ENCODE measurements around the gene TSSK3.
"Not testable (repeated sequence)": the region's sequence is repeated elsewhere in the genome, so short reads cannot be mapped to it uniquely, and the experiment has no call there.

Gene TSSK3

DNA sequence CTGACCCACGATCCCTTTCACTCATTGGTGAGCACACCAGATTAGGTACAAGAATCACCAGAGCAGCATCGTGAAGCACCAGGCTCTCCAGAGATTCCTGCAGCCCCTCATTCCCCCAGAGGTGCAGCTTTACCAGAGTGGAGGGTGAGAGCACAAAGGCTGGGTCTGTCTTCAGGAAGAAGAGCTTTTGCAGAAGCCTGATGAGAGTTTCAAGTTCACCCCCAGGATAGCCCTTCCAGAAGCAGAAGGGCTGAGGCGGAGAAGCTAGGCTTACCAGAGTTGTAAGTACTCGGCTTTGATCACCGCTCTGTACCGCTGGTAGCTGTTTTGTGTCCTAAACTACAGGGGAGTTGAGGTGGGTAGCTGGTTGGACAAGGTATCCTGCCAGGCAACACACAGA lies 3.1 kb downstream of the TSSK3 start:
- no peak for DNase-seq

- DNase-seq: no peak
Measured at GRCh38 chr1:32367912-32368635, 5.7 kb downstream of the TSSK3 start.

- DNase-seq: no peak
Measured at GRCh38 chr1:32372149-32372756, 9.9 kb downstream of the TSSK3 start.

DNA sequence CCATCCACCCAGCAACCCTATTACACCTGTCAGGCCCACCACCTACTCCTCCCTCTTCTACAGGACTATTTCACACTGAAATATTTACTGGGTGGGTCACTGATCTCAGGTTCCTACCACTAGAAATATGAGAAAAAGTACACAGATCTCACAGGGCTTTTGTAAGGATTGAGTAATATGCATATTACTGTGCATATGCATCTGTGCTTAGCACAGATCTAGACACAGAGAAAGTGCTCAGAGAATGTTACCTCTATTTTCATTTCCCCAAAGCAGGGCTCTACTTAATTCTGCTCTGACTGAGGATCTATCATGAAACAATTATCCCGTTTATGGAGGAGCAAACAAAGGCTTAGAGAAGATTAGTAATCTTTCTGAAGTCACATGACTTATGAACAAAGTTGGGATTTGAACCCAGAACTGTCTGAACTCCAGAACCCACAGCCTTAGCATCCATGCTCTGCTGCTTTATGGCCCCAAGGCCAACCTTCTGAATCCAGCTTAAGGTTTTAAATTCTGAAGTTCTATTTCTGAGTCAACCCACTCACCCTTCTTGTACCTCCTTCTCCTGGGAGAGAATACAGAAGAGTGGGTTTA lies 11.8 kb downstream of the TSSK3 start:
- DNase-seq: no peak

GRCh38 chr1:32376199-32376598 lies 13.9 kb downstream of the TSSK3 start:
- DNase-seq: no peak

DNA sequence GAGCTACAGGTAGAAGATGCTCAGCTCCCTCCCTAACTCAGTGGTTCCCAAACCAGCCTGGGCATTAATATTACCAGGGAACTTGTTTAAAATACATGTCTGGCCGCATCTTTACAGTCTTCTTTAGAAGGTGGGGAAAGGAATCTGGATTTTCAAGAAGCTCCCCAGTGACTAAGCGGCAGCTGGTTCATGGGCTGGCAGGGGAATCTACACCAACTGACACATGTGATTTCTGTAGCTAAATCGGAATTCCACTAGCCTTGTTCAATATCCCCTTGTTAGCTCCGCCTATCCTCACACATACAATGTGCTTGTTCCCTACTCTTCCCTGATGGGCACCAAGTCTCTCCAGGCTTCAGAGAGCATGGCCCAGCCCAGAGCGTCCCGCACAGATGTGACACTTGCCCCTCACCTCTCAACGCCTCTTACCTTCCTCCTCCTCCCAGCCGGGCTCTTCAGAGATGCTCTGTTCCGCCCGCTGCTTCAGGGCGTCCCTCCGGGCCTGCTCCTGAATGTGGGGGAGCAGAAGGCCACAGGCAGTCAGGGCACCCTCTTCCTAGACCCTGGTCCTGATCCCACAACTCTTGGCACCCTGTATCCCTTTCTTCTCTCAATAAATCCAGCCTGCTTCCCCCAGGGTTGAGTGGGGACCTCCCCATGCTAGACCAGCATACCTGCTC lies 15.3 kb downstream of the TSSK3 start:
- no peak for DNase-seq

DNA sequence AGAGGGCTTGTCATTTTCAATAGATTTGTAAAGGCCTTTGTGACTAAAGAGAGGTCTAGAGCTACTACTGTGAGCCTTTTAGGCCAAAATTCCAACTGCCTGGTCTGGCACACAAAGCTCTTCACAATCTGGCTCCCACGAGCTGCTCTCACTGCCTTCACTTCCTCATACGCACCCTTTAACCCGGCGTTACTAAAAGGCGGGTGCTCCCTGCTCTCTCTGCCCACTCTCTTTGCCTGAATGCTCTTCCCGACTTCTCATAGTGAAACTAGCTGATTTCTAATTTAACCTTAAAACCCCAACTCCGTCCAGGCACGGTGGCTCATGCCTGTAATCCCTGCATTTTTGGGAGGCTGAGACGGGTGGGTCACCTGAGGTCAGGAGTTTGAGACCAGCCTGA lies 17.7 kb downstream of the TSSK3 start:
- DNase-seq: no peak

DNA sequence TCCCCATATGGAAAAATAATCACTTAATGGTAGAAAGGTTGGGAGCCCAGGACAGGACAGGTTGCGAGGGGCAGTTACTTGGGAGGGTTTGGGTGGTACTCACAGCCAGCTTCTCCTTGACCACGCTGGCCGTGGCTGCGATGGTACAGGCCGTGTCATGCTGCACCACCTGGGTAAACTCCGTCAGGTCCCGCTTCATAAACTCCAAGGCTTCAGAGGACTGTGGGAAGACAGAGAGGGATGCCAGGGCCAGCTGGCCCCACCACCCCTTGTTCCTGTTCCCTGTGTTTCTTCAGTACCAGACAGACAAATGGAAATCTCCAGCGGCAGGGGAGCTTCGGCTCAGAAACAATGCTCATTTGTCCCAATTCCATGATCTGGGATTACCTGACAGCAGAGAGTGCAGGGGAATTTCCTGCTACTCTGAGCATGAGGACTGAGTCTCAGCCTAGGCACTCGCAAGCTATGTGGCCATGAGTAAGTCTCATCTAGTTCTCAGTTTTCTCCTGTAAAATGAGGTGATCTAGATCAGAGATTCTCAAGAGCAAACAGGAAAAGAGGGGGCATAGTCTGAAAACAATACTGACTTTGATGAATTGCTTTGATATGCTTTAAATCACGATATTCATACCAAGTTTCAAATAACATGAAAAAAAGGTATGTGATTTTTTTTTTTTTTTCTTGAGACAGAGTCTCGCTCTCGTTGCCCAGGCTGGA lies 24.5 kb downstream of the TSSK3 start:
- DNase-seq: no peak

DNA sequence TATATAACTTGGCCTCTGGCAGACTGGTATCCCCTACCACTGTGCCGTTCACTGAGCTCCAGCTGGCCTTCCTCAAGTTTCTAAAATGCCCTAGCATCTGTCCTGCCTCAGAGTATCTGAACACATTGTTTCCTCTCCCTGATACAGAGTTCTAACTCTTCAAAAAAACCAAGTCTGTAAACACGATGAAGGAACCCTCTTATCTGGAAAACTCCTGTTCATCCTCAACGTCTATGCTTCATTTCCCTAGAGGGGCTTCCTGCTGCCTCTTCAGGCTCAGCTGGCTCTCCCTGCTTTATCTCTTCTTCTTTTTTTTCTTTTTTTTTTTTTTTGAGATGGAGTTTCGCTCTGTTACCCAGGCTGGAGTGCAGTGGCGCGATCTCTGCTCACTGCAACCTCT lies 26.3 kb downstream of the TSSK3 start:
- DNase-seq: no peak

DNA sequence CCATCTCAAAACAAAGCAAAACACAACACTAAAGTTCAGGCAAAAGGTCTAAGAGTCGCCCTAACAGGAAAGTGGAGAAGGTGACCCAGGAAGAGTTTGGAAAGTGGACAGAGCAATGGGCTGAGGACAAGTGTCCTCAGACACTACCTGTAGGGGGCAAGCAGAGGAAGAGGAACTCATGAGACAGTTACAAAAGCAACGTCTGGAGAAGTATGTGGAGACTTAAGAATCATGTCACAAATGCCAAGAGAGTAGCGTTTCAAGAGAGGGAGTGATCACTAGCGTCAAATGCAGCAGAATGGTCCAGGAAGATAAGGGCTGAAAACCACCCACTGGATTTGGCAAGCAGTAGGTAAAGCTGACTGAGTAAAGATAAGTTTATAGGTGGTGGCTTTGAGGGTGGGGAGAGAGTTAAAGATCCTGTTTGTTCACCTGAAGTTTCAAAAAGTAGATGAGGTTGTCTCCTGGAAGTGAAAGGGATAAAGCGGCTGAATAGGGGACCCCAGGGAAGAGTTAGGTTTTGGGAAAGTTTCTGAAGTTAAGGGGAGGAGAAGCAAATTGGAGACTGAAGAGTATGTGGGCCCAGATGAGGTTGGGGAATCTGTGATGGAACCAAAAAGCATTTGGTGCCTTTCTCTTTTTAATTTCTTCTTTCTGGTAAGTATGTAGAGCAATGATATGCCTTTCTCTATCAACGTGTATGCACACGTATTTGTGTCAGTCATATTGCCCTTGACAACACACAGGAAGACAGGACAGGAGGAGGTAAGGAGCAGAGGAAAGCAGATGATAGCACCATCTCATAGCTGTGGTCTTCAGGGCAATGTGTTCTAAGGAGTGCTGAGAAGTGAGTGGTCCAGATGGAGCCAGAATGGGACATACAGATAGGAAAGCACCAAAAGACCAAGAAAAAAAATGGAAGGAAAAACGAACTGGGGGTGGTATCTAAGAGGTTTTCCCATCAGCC lies 28.8 kb downstream of the TSSK3 start:
- no peak for DNase-seq

- DNase-seq: no peak
Measured at GRCh38 chr1:32392325-32392724, 30.0 kb downstream of the TSSK3 start.

DNA sequence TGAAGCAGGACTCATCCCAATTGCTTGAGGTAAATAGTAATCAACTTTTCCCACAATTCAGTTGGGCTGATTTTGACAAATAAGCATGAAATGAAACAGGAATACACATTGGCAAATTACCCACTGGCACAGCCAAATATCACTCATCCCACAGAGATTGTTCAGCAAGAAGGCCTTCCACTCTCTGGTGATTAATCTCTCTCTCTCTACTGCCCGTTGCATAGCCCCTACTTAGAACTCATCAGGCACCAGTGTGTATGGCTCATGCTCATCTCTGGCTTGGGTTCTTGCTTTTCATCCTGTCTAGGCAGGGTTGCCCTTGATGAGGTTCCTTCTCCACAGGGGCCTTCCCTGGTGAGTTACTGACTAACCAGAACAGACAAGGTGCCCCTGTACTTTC lies 30.8 kb downstream of the TSSK3 start:
- DNase-seq: no peak

GRCh38 chr1:32393832-32394140 lies 31.4 kb downstream of the TSSK3 start:
- peak; percentile 44 for DNase-seq

DNA sequence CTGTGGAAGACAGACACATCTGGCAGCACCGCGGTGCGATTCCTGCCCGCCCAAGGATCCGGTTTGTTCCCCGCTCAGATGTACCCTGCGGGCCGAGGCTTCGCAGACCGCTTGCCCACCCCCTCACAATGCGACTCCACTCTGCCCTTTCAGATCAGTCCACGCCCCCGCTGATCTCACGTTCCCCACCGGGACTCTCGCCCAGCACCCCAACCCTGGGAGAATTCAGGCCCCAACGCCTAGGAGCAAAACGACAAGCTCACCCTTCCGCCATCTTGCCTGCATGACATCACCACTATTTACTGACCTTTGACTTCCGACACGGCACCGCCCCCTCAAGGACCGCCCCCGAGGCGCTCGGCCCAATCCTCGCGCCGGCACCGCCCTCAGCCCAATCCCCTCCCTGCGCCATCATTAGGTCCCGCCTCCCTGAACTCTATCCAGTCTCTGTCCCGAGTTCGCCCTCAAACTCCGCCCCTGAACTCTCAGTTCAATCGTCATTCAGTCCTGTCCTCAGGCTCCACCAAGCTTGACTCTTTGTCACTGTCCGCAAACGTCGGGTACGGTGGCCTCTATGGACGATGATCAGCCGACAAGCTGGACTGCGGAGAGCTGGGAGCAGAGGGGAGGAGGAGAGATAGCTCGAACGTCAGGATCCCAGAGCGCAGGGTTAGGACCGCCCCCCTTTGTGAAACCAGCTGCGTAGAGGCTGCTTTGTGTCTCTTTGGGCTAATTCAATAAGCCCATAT lies 32.0 kb downstream of the TSSK3 start, which contains the start of gene BSDC1:
BSDC1 (minus strand) TSS at position 301 of the 749 bp plus-strand sequence; CDS start at position 274, 27 bp downstream.
- DNase-seq: peak; percentile 99

DNA sequence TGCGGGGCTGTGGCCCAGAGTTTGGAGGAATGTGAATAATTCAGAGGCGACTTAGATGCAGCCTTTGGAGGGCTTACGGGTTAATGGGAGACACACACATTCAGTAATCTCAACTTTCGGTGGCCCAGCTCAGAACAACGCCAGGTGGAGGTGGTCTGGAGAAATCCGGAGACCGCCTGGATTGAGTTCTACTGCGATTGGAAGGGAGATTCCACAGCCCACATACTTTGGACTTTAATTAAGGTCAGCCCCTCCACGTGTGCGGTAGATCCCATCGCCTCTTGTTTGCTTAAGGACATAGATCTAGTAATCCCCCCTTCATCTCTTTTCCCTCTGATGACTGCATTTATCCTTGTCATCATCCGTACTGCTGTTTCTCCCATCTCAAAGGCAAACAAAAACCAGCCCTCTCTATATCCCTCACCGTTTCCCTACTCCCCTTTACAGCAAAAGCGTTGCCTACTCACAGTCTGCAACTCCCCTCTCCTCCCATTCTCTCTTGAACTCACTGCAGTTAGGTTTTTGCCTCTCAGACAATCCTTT lies 32.6 kb downstream of the TSSK3 start:
- peak; percentile 58 for DNase-seq

GRCh38 chr1:32396524-32396923 lies 34.2 kb downstream of the TSSK3 start:
- not testable (repeated sequence) for DNase-seq

DNA sequence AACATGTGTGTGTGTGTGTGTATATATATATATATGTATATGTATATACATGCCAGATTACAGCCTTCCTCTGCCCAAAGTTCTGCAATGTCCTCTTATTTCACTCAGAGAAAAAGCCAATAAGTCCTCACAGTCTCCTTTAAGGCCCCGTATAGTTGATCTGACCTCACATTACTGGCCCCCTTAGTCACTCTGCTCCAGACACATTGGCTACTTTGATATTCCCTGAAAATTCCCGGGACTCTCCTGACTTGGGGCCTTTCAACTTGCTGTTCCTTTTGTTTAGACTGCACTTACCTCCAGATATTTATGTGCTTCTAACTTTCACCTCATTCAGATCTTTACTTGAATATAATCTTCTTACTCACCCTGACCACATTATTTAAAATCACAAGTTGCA lies 36.1 kb downstream of the TSSK3 start:
- no peak for DNase-seq

- DNase-seq: no peak
Measured at GRCh38 chr1:32399843-32400242, 37.5 kb downstream of the TSSK3 start.

DNA sequence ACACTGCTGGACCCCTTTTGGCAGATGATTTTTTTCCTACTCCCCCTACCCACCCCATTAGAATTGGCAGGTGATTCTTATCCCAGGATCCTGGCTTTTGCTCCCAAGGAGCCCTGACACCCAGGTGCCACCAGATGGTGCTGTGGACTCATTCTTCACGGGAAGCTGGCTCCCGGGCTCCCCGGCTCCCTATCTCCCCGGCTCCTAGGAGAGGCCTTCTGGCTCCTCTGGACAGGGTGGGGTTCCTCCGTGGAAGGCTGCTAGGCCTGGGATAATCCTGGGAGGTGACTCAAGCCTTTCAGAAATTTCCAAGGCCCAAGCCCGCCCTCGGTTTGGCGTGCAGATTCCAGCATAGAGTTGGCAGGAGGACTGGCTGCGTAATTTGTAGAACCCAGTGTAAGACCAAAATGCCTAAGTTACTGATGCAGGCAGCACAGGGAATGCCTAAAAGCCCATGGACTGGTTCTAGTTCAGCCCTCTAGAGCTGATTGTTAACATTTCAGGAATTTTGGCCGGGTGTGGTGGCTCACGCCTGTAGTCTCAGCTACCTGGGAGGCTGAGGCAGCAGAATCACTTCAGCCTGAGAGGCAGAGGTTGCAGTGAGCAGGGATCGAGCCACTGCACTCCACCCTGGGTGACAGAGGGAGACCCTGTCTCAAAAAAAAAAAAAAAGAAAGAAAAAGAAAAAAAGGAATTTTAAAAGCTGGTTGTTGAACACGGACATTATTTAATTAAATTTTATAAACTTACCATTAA lies 38.7 kb downstream of the TSSK3 start:
- DNase-seq: peak; percentile 80

- no peak for DNase-seq
Measured at GRCh38 chr1:32404946-32405345, 42.6 kb downstream of the TSSK3 start.

All from NCI-H345 (cell line).